ENCODE data around the gene TARS3. TPM values are rescaled to one million over a fixed set of nuclear protein-coding genes. Genes with fewer than 3 reads are reported as not detected.

TARS3 gene
- total and polyA plus RNA-seq, 2 donors (not counting 3 experiments of a cell fraction or from before 2014, with no cell fraction given) = 0.91 to 8.2 TPM

- Histone ChIP-seq H3K27me3 (ENCODE audit: control insufficient read depth in 2 of 2, insufficient read depth in 2 of 2, low read length in 2 of 2) (no peaks in the 10 kb centered on the region), H3K9ac (replicated peaks; ENCODE audit: extremely low read depth, insufficient read depth, low read length) (no peak overlapping the region), H3K4me2 (ENCODE audit: insufficient read depth, low read length) (no peak overlapping the region), H3K9me3 (replicated peaks; ENCODE audit: control insufficient read depth, insufficient read depth, low read length) (no peaks in the 10 kb centered on the region), H3K9me1 (replicated peaks; ENCODE audit: control insufficient read depth, extremely low read depth, insufficient read depth, low read length) (no peaks in the 10 kb centered on the region), H3K36me3 (ENCODE audit: control insufficient read depth in 2 of 2, extremely low read depth in 1 of 2, insufficient read depth in 2 of 2, low read length in 2 of 2) (no peaks in the 10 kb centered on the region), H3K79me2 (ENCODE audit: control insufficient read depth, insufficient read depth, low read length) (no peaks in the 10 kb centered on the region), H3K4me1 (ENCODE audit: control insufficient read depth, extremely low read depth, insufficient read depth, low read length) (peaks cover 5% of the 10 kb centered on the region), H4K20me1 (replicated peaks; ENCODE audit: control insufficient read depth, extremely low read depth, insufficient read depth, low read length) (no peaks in the 10 kb centered on the region), H3K4me3 (replicated peaks in 1 of 3; ENCODE audit: insufficient read depth in 1 of 3, low read depth in 1 of 3, low read length in 3 of 3) (no peak overlapping the region), H2AFZ (ENCODE audit: low read depth, low read length) (no peak overlapping the region), H3K27ac (ENCODE audit: insufficient read depth, low read depth, low read length) (no peak overlapping the region)
- TF ChIP-seq EZH2 (IDR thresholded peaks at IDR 0.05; ENCODE audit: borderline replicate concordance, low read depth, low read length, severe bottlenecking) (no peak), GATA2 (IDR thresholded peaks at IDR 0.05; ENCODE audit: insufficient read depth, insufficient read length, low read depth, low read length) (no peak), FOS (IDR thresholded peaks at IDR 0.05; ENCODE audit: borderline replicate concordance, insufficient read depth, low read length) (no peak), JUN (IDR thresholded peaks at IDR 0.05; ENCODE audit: borderline replicate concordance, insufficient read depth, insufficient read length, low read depth) (no peak), CTCF (IDR thresholded peaks at IDR 0.05; ENCODE audit: extremely low read depth in 1 of 2, insufficient read depth in 1 of 2, low read depth in 1 of 2, low read length in 2 of 2) (no peak), MAX (IDR thresholded peaks at IDR 0.05; ENCODE audit: insufficient read depth, insufficient read length) (no peak), POLR2AphosphoS5 (IDR thresholded peaks at IDR 0.05; ENCODE audit: insufficient read depth, low read depth, low read length) (no peak), POLR2A (IDR thresholded peaks at IDR 0.05; ENCODE audit: low read depth, low read length) (no peak), MYC (IDR thresholded peaks at IDR 0.05; ENCODE audit: low read depth, low read length) (no peak)
- intact Hi-C loops (cut with micrococcal nuclease) (no loop called here), dilution Hi-C loops (cut with MboI; ENCODE audit: extremely low pct_ligation_motif_present, low sequenced_read_pairs) (no loop called here)
- ChIA-PET CTCF (interaction anchor here (0.8 to 1.6 kb wide), 2 partner anchors 17 to 43 kb away, joined by 3 to 5 read pairs; no protein-coding TSS in a partner anchor), POLR2A (no interaction called here)
- BruUV-seq (replicated peaks) = no TSS peak
- FAIRE-seq = no peak
- DNase-seq (ENCODE audit: low read depth, low spot score) = no peak
Observed at GRCh38 chr15:101718896-101719295, 5.4 kb downstream of the TARS3 start.
